Colon (tissue), 2 donors: ENCODE data around the gene PRR16.

ENCODE experiments used
- FAIRE-seq: peaks from 2 replicates; lab custom pipeline; 2012; peaks lifted over from hg19 to GRCh38; lab: Jason Lieb, UNC
- donor health status: control.
- donor health status: control.

PRR16 gene

DNA sequence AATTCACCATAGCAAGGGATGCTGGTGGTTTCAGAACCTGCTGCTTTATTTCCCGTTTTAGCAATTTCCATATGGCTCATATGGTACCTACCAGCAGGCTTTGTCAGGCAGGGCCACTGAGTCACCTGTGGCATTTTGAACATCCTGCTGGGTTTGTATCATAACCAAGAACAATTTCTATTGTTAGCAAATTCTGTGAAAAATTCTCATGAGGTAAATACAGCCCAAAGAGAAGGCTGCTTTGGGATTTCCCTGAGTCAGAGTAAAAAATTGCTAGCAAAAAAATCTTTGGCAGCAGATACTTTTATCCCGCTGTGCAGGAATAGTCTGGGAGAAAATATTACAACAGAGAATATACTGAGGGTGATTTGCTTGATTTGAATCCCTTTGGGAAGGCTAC is 52.7 kb downstream of the PRR16 start:
- FAIRE-seq, result no peak

DNA sequence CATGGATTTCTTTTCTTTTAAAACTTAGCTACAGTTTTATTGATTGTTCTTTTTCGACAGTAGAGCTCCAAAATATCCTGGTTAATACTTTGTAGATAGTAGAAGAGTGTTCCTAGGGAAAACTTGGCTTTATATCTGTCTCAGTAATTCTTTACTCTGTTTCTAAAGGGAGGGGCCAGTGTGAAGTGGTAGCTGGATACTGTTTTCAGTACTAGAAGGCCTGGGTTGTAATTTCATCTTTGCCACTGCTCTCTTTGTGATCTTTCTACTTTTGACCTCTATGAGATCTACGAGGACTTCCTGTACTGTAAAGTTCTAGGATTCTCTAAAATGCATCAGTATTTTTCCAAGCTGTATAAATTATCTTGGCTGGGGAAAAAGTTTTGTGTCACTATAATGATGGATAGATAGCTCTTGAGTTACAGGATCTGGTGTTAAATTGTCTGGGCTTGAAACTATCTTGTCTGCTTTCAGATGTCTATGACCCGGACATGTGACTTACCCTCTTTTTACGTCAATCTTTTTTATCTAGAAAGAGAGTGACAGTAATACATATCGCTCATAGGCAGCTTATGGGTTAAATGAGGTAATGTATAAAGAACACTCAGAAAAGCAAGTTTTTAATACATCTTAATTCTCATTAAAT is 53.6 kb downstream of the PRR16 start:
- FAIRE-seq, result no peak

DNA sequence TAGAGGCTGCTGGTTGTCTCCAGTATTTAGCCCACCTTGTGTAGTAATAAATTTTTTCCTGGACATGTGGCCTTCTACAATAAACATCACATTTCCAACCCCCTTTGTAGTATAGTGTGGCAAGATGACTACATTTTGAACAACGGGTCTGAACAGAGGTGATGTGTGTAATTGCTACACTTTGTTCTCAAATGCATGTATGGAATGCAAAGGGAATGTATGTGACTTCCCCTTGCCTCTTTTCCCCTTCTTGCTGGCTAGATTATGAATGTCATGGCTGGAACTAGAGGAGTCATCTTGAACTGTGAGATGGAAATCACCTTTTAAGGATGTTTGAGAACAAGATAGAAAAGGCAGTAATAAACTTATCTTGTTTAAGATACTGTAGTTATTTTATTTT is 54.5 kb downstream of the PRR16 start:
- no peak for FAIRE-seq

DNA sequence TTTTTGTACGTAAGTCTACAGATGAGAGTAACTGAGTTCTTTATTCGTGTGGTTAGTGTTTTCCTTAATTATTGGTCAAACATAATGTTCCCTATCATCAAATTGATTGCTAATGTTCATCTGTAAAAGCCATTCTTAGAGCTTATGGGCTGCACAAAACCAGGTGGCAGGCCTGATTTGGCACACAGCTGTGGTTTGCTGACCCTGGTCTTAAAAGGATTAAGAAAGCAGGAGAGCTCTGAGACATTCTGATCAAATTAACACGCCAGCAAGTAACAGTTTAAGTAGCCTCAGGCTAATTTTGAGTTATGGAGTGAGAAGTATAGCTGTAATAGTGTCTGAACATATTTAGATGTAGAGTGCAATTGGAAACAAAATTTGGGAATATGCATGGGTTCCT is 63.2 kb downstream of the PRR16 start:
- FAIRE-seq, result no peak

DNA sequence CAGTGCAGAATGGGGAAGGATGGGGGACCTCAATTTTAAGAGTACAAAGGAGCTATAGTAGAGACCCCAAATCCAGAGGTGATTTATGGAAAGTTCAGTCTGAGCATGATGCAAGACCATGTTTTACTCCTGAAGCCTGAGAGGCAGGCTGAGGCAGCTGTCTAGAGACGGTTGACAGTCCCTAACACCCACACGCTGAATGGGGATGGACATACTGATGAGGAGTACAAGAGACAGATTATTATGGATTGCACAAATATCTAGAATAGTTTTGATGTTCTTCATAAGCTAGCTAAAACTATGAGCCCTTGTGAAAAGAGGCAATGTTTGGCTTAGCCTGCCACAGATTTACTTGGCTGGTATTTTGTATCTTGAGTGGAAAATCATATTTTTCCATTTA is 64.5 kb downstream of the PRR16 start:
- no peak for FAIRE-seq

DNA sequence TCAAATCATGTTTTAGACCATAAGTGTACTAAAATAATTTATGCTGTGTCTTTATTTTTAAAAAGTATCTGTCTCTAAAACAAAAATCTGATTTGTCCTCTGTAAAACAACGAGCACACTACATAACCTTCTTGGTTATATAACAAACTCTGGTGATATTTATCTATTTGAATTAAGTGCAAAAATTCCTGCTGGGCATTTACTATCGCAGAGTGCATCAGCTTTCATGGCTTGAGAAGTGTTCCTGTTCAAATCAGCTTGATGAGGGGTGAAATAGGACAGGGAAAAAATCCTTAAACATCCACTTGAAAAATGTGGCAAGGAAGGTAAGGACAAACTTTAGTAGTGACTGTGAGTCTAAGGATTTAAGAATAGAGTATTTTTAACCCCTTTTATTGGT is 65.3 kb downstream of the PRR16 start:
- FAIRE-seq, result no peak

DNA sequence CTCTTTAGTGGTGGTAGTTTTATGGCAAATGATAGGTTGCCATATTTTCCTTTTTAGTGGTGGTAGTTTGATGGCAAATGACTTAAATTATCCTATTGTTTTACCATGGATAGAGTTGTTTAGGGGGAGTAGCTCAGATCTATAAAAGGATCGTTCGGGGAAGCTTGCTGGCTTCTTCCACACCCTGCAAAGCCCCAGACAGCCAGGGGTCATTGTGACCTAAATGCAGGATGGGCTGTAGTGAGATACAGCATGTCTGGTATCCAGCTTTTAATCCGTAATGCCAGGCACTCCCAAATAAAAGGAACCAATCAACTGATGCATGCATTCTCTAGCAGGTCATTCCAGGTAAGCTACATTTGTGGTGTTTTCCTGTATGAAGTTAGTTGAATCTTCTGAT is 67.1 kb downstream of the PRR16 start:
- no peak for FAIRE-seq

- no peak for FAIRE-seq
Measured at GRCh38 chr5:120532835-120533234, 68.7 kb downstream of the PRR16 start.

- no peak for FAIRE-seq
Measured at GRCh38 chr5:120533581-120533980, 69.5 kb downstream of the PRR16 start.

DNA sequence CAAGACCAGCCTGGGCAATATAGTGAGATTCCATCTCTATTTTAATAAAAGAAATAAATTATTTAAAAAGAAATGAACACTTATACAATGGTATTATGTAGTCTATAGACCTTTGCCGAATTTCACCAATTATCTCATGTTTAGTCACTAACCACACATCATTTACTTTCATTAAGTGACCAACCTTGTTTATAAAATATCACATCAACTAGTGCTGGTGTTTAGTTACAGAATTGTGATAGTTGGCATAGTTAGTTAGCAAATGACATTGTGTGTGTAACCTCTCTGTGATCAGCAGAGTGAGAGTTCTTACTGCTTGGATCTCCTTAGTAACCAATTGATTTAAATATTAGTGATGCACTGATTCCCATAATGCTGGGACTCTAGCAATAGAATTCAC is 71.8 kb downstream of the PRR16 start:
- FAIRE-seq, result no peak

- no peak for FAIRE-seq
Measured at GRCh38 chr5:120538149-120538548, 74.0 kb downstream of the PRR16 start.

DNA sequence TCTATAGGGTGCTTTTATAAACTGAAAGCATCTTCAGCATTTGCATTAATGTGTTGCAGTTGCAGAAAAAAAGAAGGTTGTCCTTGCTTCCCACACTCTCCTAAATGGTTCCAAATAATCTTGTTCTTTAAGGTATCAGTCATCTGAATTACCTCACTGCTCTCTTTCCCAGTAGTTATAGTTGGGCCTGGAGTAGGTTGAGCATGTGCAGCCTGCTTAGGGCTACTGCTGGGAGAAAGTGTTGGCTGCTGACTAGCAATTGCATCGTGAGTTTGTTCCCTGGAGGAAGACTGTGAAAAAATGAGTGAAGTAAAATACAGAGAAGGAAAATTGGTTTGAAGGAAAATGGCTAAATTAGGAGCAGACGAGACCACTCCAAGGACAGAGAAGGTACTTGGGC is 74.5 kb downstream of the PRR16 start:
- no peak for FAIRE-seq

DNA sequence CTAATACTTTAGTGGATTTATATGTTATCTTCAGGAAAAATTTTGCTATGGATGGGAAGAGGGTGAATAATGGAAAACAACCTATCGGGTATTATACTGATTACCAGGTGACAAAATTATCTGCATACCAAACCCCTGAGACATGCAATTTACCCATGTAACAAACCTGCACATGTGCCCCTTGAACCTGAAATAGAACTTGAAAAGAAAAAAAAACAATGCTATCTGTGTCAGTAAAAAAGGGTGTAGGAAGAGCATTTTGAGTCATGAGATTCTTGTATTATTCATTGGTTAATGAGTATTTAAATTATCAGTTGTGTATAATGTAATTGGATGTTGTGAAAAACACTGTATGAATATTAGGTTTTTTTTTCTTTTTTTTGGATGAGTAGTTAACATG is 75.4 kb downstream of the PRR16 start:
- no peak for FAIRE-seq

GRCh38 chr5:120540097-120540496 is 76.0 kb downstream of the PRR16 start:
- no peak for FAIRE-seq

DNA sequence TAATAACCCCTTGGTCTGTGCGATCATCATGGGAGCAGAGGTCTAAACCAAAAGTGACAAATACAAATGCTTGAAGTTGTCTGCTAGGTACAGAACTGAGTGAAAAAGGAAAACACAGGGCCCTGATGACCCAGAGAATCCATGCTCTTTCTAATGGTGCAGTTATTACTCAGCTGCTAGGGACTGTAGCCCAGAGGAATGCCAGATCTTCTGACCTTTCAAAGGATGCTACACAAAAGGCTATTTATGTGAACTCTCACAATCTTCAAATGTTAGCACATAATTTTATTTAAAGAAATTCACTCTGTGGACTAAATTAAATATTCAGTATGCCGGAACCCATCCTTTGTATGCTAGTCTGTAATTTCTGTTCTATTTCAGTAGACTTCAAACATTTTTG is 79.9 kb downstream of the PRR16 start:
- FAIRE-seq, result no peak

DNA sequence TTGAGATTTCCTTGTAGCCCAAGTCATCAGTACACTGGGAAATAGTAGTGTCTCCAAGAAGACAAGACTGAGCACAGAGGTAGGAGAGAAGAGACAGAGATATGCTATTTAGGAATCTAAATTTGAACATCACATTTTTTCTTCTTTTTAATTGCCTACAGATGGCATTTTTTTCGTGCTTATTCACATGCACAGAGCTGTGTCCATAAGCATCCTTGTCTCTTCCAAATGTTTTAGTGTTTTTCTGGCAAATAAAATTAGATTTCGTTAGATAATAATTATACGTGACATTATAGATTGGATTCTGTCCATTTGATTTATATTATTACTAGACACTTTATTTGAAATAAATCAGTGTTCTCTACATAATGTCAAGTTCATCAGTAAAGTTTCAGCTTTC is 80.9 kb downstream of the PRR16 start:
- FAIRE-seq, result no peak

DNA sequence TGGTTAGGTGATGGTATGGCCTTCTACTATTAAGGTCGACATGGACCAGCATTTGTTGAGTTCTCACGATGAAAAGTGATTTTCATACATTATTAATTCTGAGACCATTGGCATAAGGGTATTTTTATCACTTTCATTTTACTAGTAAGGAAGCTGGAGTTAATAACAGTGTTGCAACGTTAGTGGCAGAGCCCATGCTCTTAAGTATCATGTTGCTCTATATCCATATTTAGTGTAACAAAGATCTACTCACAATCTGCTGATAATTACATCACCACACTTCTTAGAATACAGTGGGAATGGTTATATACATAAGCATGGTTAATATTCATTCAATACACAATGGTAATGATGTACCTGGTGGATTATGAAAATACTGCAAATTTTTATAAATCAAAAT is 81.9 kb downstream of the PRR16 start:
- no peak for FAIRE-seq

DNA sequence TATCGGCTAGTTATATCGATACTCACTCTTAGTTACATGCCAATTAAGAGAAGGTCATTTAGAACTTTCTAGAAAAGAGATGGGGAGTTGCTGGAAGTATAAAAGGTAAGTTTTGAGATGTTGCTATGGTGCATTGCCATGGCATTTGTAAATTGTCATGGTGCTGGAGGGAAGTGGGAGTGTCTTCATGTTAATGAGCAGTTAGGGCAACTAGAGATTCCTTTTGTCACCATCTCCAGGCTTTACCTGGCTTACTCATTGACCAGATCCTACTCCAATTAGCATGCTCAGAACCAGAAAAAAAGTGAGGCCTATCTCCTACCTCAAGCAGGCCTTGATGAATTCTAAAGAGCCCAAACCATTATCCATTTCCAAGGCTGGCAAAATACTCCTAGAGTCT is 82.8 kb downstream of the PRR16 start:
- FAIRE-seq, result no peak

DNA sequence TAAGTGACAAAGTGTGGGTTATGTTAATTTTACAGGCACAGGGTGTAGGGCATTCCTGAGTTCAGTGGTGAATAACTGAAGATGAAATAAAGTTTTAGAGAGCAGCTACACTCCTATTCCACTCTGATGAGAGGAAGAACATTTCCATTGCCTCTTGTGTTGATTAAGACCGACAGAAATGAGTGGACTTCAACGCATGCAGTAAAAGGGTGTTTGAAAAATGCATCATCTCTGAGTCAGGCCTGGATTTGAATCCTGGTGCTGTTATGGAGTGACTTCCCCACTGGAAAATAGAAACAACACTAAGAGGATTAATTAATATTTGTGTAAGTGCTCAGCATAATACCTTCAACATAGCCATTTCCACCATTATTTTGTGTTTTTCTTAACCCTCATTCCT is 86.3 kb downstream of the PRR16 start:
- FAIRE-seq, result no peak

GRCh38 chr5:120552638-120553037 is 88.5 kb downstream of the PRR16 start:
- no peak for FAIRE-seq

DNA sequence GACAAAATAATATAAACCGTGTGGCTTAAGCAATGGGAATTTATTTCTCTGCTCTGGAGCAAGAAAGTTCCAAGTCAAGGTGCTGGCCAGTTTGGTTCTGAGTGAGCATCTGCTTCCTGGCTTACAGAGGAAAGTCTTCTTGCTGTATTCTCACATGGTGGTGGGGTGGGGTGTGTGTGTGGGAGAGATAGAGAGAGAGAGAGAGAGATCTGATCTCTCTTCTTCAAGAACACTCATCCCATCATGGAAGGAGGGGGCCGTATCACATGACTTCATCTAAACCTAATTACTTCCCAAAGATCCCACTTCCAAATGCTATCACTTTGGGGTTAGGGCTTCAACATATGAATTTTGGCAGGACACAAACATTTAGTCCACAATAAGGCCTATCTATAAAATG is 91.2 kb downstream of the PRR16 start:
- no peak for FAIRE-seq

DNA sequence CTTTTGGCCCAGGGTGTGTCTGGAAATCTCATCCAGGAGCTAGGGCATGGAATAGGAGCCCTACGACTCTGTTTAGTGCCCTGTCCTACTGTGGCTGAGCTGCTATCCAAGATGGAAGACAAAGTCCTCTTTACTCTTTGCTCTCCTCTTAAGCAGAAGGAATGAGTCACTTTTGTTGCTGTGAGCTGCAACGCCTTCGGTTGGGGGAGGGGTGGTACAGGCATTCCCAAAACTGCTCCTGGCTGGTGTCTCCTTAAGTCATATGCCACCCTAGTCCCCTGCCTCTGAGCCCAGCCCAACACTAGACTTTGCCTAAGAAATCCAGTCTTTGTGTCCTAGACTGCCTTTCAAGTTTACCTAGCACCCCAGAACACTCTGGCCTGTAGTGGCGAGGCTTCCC is 99.9 kb downstream of the PRR16 start:
- FAIRE-seq, result no peak

GRCh38 chr5:120567066-120567465 is 103.0 kb downstream of the PRR16 start:
- FAIRE-seq, result no peak

- FAIRE-seq, result no peak
Measured at GRCh38 chr5:120567921-120568320, 103.8 kb downstream of the PRR16 start.

- FAIRE-seq, result no peak
Measured at GRCh38 chr5:120568711-120569110, 104.6 kb downstream of the PRR16 start.
